Fibroblast of skin of scalp (primary cell): Measurements from ENCODE around the gene GSN.
A peak's percentile ranks its signal among the peaks of the same experiment; 100 is the strongest.

ENCODE experiments used
- DNase-seq: peaks from one replicate; pipeline ENCODE4 v3.0.0-alpha.2; 2013

The GSN gene

GRCh38 chr9:121273064-121273775, 5.3 kb downstream of the GSN start:
- no peak for DNase-seq

GRCh38 chr9:121274851-121275250, 6.9 kb downstream of the GSN start:
- DNase-seq, result no peak

DNA sequence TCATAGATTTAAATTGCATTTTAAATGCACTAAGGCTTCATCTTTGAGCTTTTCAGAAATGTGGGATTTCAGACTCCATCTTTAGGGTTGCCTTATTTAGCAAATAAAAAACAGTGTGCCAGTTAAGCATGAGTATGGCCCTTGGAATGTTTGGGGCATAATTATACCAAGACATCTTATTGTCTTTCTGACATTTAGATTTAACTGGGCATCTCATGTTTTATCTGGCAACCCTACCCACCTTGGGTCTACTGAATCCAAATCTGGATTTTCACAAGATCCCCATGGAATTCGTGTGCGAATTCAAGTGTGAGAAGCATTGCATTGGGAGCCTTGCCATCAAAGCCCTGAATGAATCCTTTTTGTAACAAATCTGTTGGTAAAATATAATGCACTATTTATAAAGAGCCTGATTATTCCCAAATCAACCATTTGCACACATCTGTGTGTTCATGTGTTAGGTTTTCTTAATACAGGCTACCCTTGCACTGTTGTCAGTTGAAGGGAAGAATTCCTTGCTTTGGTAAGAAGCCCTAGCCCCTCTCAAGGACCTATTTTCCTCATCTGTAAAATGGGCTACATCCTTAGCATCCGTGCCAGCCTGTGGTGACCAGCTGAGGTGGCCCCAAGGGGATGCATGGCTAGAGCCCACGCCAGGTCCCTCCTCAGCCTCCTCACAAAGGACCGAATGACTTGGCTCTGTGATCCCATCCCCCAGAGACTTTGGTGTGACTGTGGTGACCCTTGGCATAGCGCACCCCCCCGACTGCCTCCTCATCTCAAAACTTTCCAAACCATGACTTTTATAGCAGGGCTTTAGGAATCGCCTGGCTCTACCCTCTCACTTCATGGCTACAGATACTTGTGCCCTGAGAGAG, 8.1 kb downstream of the GSN start:
- no peak for DNase-seq

DNA sequence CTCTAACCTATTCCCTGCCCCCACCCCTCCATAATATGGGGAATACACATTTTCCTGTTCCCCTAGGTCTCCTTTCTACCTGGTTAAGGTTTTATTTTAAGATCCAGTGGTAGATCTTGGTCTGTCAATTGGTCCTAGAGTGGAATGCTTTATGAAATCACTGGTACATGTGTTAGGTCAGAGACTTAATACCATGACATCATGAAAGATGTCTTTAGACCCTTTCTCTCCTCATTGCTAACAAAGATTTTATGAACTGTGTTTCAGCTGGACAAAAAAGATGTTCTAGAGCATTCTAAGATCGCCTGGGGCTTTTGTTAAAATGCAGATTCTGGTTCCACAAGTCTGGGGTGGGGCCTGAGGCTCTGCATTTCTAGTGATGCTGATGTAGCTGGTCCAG, 9.1 kb downstream of the GSN start:
- DNase-seq, result no peak

DNA sequence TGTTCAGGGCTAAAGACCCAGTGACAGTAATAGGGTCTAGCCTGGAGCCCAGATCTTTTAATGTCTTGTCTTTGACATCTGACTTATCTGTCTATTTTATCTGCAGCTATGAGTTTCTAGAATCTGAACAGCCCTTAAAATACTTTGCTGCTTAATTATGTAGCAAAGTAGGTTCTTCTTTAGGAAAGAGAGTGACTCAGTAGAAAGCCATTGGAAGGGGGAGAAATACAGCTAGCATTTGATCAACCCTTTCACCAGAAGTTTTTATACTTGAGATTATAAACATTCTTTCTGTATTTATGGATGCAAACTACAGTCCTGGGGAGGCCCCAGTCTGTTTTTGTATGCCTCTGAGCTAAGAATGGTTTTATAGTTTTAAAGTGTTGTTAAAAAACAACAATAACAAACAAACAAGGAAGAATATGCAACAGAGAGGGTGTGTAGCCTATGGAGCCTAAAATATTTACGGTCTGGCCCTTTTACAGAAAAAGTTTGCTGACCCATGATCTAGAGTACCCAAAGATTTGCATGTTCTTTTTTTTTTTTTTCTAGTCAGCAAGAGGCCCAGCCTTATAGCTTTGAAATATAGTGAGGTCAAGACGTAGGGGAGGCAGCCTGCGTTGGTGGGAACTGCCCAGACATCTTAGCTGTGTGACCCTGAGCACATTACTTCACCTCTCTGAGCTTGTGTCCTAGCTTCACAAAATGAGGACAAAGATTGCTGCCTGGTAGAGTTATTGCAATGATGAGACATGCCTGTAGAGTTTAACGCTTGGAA, 9.7 kb downstream of the GSN start:
- peak; percentile 77 for DNase-seq

DNA sequence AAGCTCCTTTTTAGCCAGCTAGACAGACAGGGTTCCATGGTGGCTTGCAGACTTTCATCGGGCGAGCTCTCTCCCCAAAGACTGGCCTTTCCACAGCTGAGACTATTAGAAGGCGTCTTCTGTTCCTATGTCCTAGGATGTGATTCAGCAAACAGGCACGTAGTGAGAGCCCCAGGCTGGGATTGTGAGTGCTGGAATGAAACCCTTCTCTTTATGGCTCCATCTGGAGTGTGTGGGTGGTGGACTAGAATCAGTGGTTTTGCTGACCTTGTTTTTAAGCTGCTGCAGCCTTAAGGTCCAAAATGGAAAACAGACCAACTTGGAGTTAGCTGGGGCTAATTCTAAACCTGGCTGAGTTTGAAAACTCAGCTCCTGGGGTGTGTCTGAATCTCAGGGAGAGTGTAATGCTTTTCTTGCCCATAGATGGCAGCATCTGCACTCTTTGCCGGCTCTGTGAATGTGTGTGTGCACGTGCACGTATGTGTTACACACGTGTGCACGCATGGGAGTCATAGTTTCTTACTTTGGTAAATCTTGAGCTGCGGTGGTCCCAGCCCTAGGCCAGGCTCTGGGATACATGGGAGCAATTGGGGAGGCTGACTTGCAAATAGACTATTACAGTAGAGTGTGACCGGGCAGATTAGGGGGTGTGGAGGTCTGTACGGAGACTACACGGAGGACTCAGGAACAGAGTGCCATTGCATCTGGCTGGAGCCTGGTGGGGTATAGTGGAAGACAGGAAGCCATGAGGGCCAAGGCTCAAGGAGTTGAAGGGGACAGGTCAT, 10.7 kb downstream of the GSN start:
- peak; percentile 99 for DNase-seq

- DNase-seq, result no peak
Measured at GRCh38 chr9:121279776-121280388, 11.9 kb downstream of the GSN start.

DNA sequence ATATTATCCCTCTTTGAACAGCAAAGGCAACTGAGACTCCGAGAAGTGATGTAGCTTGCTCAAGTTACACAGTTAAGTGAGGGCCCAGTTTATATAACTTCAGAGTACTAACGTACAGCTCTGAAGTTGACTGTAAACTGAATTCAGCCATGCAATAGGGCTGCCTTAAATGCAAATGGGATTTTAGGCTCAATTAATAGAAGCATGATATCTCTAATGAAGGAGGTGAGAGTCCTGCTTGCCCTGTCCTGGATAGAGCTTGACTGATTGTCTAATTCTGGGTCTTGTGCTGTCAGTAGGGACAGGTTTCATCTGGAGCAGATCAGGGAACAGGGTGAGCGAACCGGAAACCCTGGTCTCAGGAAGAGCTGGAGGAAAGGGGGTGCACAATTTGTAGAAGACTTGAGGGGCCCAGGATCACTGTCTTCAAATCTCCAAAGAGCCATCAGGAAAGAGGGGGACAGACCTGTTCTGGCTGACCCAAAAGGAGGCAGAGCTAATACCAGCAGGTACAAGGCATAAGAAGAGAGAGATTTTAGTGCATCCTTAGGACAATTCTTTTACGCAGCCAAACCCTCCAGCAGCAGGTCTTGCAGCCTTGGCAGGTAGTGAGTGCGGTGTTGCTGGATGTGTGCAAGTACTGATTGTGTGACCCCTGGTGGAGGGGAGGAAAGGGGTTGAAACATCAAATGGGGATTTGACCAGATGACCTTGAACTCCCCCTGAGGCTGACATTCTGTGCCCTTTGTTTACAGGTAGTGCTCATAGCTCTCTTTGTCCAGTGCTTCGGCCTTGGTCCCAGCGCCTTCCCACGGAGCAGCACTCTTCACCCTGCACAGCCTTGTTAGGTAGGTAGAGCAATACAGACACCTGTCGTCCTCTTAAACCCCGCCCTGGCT, 13.0 kb downstream of the GSN start:
- DNase-seq, result no peak

GRCh38 chr9:121281614-121282276, 13.8 kb downstream of the GSN start:
- peak; percentile 47 for DNase-seq

GRCh38 chr9:121282277-121283079, 14.5 kb downstream of the GSN start:
- DNase-seq, result peak; percentile 66

- no peak for DNase-seq
Measured at GRCh38 chr9:121283080-121283398, 15.1 kb downstream of the GSN start.

GRCh38 chr9:121283856-121284732, 16.1 kb downstream of the GSN start:
- DNase-seq, result no peak

- no peak for DNase-seq
Measured at GRCh38 chr9:121284733-121285451, 16.9 kb downstream of the GSN start.

GRCh38 chr9:121285835-121286687, 18.1 kb downstream of the GSN start:
- peak; percentile 79 for DNase-seq

- DNase-seq, result no peak
Measured at GRCh38 chr9:121286688-121286972, 18.7 kb downstream of the GSN start.

DNA sequence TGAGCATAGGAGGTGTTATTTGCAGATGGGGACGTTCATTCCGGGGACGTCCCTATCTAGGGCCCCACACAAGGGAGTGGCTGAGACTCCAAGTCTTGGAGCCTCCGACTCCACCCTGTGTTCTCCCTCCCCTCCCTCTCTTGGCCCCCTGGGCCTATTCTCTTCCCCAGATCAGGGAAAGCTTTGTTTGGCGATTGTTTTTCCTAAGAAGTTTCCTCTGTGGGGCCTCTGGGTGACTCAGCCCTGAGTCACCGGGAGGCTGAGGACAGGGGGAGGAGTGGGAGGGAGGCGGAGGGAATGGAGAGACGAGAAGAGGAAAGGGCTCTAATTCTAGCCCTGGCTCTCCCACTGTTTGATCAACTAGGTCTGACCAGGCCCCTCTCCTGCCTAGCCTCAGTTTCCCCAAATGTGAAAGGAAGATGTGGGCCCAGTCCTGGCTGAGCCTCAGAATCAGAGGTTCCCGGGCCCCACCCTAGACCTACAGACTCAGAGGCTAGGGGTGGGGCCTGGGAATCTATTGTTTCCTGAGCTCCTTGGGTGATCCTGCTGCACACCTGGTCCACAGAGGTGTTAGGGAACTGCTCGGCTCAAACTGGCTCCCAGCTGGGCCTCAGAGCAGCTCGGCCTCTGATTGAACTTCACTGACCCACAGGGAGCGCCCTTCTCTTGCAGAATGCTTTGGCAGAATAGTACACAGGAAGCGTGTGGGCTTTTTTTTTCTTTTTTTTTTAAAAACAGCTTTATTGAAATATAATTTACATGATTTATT, 19.2 kb downstream of the GSN start:
- DNase-seq, result peak; percentile 98
